ENCODE results near the gene WWTR1. TPM values are rescaled to one million over a fixed set of nuclear protein-coding genes. Genes with fewer than 3 reads are reported as not detected.

Gene WWTR1
- total RNA-seq, 1 donor from 2014 or later = 34.4 TPM

GRCh38 chr3:149643482-149643798, 14.4 kb downstream of the WWTR1 start:
- H3K36me3 ChIP-seq (ENCODE audit: control insufficient read depth in 3 of 3, insufficient read depth in 3 of 3, low read length in 3 of 3) = peaks cover 0 to 5% (median 5%) of the 10 kb centered on the region in 3 donors
- no peak overlapping the region for H3K4me3 ChIP-seq (ENCODE audit: low read length in 3 of 3)
- no peak overlapping the region for H3K27ac ChIP-seq (ENCODE audit: low read depth, low read length)
- no peak overlapping the region for H3K9ac ChIP-seq (ENCODE audit: low read depth in 1 of 3, low read length in 3 of 3)
- no peaks in the 10 kb centered on the region for H3K27me3 ChIP-seq (ENCODE audit: control insufficient read depth in 3 of 3, insufficient read depth in 3 of 3, low read length in 3 of 3)
- peaks cover 0 to 17% (median 13%) of the 10 kb centered on the region in 3 donors for H3K4me1 ChIP-seq (ENCODE audit: control insufficient read depth in 3 of 3, insufficient read depth in 3 of 3, low read length in 3 of 3)
- no peaks in the 10 kb centered on the region for H3K9me3 ChIP-seq (ENCODE audit: control insufficient read depth in 3 of 3, low read length in 3 of 3)

- H3K9me3 ChIP-seq (ENCODE audit: control insufficient read depth in 3 of 3, low read length in 3 of 3) = no peaks in the 10 kb centered on the region
- no peak overlapping the region for H3K9ac ChIP-seq (ENCODE audit: low read depth in 1 of 3, low read length in 3 of 3)
- H3K4me1 ChIP-seq (ENCODE audit: control insufficient read depth in 3 of 3, insufficient read depth in 3 of 3, low read length in 3 of 3) = peaks cover 0 to 17% (median 4%) of the 10 kb centered on the region in 3 donors
- peaks cover 0 to 2% (median under 1%) of the 10 kb centered on the region in 3 donors for H3K36me3 ChIP-seq (ENCODE audit: control insufficient read depth in 3 of 3, insufficient read depth in 3 of 3, low read length in 3 of 3)
- no peaks in the 10 kb centered on the region for H3K27me3 ChIP-seq (ENCODE audit: control insufficient read depth in 3 of 3, insufficient read depth in 3 of 3, low read length in 3 of 3)
- H3K4me3 ChIP-seq (ENCODE audit: low read length in 3 of 3) = no peak overlapping the region
- H3K27ac ChIP-seq (ENCODE audit: low read depth, low read length) = no peak overlapping the region
Measured at GRCh38 chr3:149640976-149641728, 16.7 kb downstream of the WWTR1 start.

GRCh38 chr3:149639093-149639486, 18.7 kb downstream of the WWTR1 start:
- peaks cover 4 to 21% (median 7%) of the 10 kb centered on the region in 3 donors for H3K4me1 ChIP-seq (ENCODE audit: control insufficient read depth in 3 of 3, insufficient read depth in 3 of 3, low read length in 3 of 3)
- H3K27ac ChIP-seq (ENCODE audit: low read depth, low read length) = no peak overlapping the region
- no peaks in the 10 kb centered on the region for H3K36me3 ChIP-seq (ENCODE audit: control insufficient read depth in 3 of 3, insufficient read depth in 3 of 3, low read length in 3 of 3)
- no peaks in the 10 kb centered on the region for H3K9me3 ChIP-seq (ENCODE audit: control insufficient read depth in 3 of 3, low read length in 3 of 3)
- peak overlapping the region in 1 of 3 donors; percentile 40 for H3K9ac ChIP-seq (ENCODE audit: low read depth in 1 of 3, low read length in 3 of 3)
- peak overlapping the region in 2 of 3 donors; percentile 41 to 69 for H3K4me3 ChIP-seq (ENCODE audit: low read length in 3 of 3)
- no peaks in the 10 kb centered on the region for H3K27me3 ChIP-seq (ENCODE audit: control insufficient read depth in 3 of 3, insufficient read depth in 3 of 3, low read length in 3 of 3)

- H3K9ac ChIP-seq (ENCODE audit: low read depth in 1 of 3, low read length in 3 of 3) = peak overlapping the region in 2 of 3 donors; percentile 5 to 40
- peak overlapping the region in 2 of 3 donors; percentile 41 to 69 for H3K4me3 ChIP-seq (ENCODE audit: low read length in 3 of 3)
- H3K27ac ChIP-seq (ENCODE audit: low read depth, low read length) = peak overlapping the region; percentile 5
- H3K27me3 ChIP-seq (ENCODE audit: control insufficient read depth in 3 of 3, insufficient read depth in 3 of 3, low read length in 3 of 3) = no peaks in the 10 kb centered on the region
- peaks cover 9 to 18% (median 12%) of the 10 kb centered on the region in 3 donors for H3K4me1 ChIP-seq (ENCODE audit: control insufficient read depth in 3 of 3, insufficient read depth in 3 of 3, low read length in 3 of 3)
- H3K9me3 ChIP-seq (ENCODE audit: control insufficient read depth in 3 of 3, low read length in 3 of 3) = no peaks in the 10 kb centered on the region
- H3K36me3 ChIP-seq (ENCODE audit: control insufficient read depth in 3 of 3, insufficient read depth in 3 of 3, low read length in 3 of 3) = no peaks in the 10 kb centered on the region
Measured at GRCh38 chr3:149638228-149639092, 19.4 kb downstream of the WWTR1 start.

- Histone ChIP-seq H3K27me3 (ENCODE audit: control insufficient read depth in 3 of 3, insufficient read depth in 3 of 3, low read length in 3 of 3) (no peaks in the 10 kb centered on the region), H3K9ac (ENCODE audit: low read depth in 1 of 3, low read length in 3 of 3) (no peak overlapping the region), H3K9me3 (ENCODE audit: control insufficient read depth in 3 of 3, low read length in 3 of 3) (no peaks in the 10 kb centered on the region), H3K4me3 (ENCODE audit: low read length in 3 of 3) (no peak overlapping the region), H3K36me3 (ENCODE audit: control insufficient read depth in 3 of 3, insufficient read depth in 3 of 3, low read length in 3 of 3) (no peaks in the 10 kb centered on the region), H3K4me1 (ENCODE audit: control insufficient read depth in 3 of 3, insufficient read depth in 3 of 3, low read length in 3 of 3) (peaks cover 9 to 18% (median 15%) of the 10 kb centered on the region in 3 donors), H3K27ac (ENCODE audit: low read depth, low read length) (no peak overlapping the region)
Measured at GRCh38 chr3:149635396-149635795, 22.4 kb downstream of the WWTR1 start.

- Histone ChIP-seq H3K36me3 (ENCODE audit: control insufficient read depth in 3 of 3, insufficient read depth in 3 of 3, low read length in 3 of 3) (no peaks in the 10 kb centered on the region), H3K4me1 (ENCODE audit: control insufficient read depth in 3 of 3, insufficient read depth in 3 of 3, low read length in 3 of 3) (peaks cover 9 to 21% (median 17%) of the 10 kb centered on the region in 3 donors), H3K9me3 (ENCODE audit: control insufficient read depth in 3 of 3, low read length in 3 of 3) (no peaks in the 10 kb centered on the region), H3K27ac (ENCODE audit: low read depth, low read length) (no peak overlapping the region), H3K27me3 (ENCODE audit: control insufficient read depth in 3 of 3, insufficient read depth in 3 of 3, low read length in 3 of 3) (no peaks in the 10 kb centered on the region), H3K9ac (ENCODE audit: low read depth in 1 of 3, low read length in 3 of 3) (no peak overlapping the region), H3K4me3 (ENCODE audit: low read length in 3 of 3) (no peak overlapping the region)
Measured at GRCh38 chr3:149634573-149634972, 23.3 kb downstream of the WWTR1 start.

GRCh38 chr3:149634072-149634471, 23.8 kb downstream of the WWTR1 start:
- Histone ChIP-seq H3K4me3 (ENCODE audit: low read length in 3 of 3) (no peak overlapping the region), H3K9ac (ENCODE audit: low read depth in 1 of 3, low read length in 3 of 3) (no peak overlapping the region), H3K4me1 (ENCODE audit: control insufficient read depth in 3 of 3, insufficient read depth in 3 of 3, low read length in 3 of 3) (peaks cover 9 to 21% (median 17%) of the 10 kb centered on the region in 3 donors), H3K36me3 (ENCODE audit: control insufficient read depth in 3 of 3, insufficient read depth in 3 of 3, low read length in 3 of 3) (no peaks in the 10 kb centered on the region), H3K27me3 (ENCODE audit: control insufficient read depth in 3 of 3, insufficient read depth in 3 of 3, low read length in 3 of 3) (no peaks in the 10 kb centered on the region), H3K9me3 (ENCODE audit: control insufficient read depth in 3 of 3, low read length in 3 of 3) (no peaks in the 10 kb centered on the region), H3K27ac (ENCODE audit: low read depth, low read length) (no peak overlapping the region)

GRCh38 chr3:149632225-149632624, 25.6 kb downstream of the WWTR1 start:
- Histone ChIP-seq H3K9me3 (ENCODE audit: control insufficient read depth in 3 of 3, low read length in 3 of 3) (no peaks in the 10 kb centered on the region), H3K27me3 (ENCODE audit: control insufficient read depth in 3 of 3, insufficient read depth in 3 of 3, low read length in 3 of 3) (no peaks in the 10 kb centered on the region), H3K36me3 (ENCODE audit: control insufficient read depth in 3 of 3, insufficient read depth in 3 of 3, low read length in 3 of 3) (no peaks in the 10 kb centered on the region), H3K4me1 (ENCODE audit: control insufficient read depth in 3 of 3, insufficient read depth in 3 of 3, low read length in 3 of 3) (peaks cover 9 to 21% (median 11%) of the 10 kb centered on the region in 3 donors), H3K4me3 (ENCODE audit: low read length in 3 of 3) (no peak overlapping the region), H3K27ac (ENCODE audit: low read depth, low read length) (no peak overlapping the region), H3K9ac (ENCODE audit: low read depth in 1 of 3, low read length in 3 of 3) (no peak overlapping the region)

- H3K4me3 ChIP-seq (ENCODE audit: low read length in 3 of 3) = no peak overlapping the region
- peaks cover 13 to 28% (median 21%) of the 10 kb centered on the region in 3 donors for H3K4me1 ChIP-seq (ENCODE audit: control insufficient read depth in 3 of 3, insufficient read depth in 3 of 3, low read length in 3 of 3)
- no peak overlapping the region for H3K9ac ChIP-seq (ENCODE audit: low read depth in 1 of 3, low read length in 3 of 3)
- H3K36me3 ChIP-seq (ENCODE audit: control insufficient read depth in 3 of 3, insufficient read depth in 3 of 3, low read length in 3 of 3) = no peaks in the 10 kb centered on the region
- no peak overlapping the region for H3K27ac ChIP-seq (ENCODE audit: low read depth, low read length)
- H3K27me3 ChIP-seq (ENCODE audit: control insufficient read depth in 3 of 3, insufficient read depth in 3 of 3, low read length in 3 of 3) = no peaks in the 10 kb centered on the region
- H3K9me3 ChIP-seq (ENCODE audit: control insufficient read depth in 3 of 3, low read length in 3 of 3) = no peaks in the 10 kb centered on the region
Measured at GRCh38 chr3:149630806-149631205, 27.0 kb downstream of the WWTR1 start.
